Middle frontal gyrus (tissue), 1 donor: Measurements from ENCODE around the gene DNPH1.

Source experiments
- DNase-seq: peaks from one replicate; pipeline ENCODE4 v3.0.0-alpha.2; 2015; ENCODE audit warnings: low spot score; ENCODE audit errors: extremely low spot score

The DNPH1 gene, protein sequence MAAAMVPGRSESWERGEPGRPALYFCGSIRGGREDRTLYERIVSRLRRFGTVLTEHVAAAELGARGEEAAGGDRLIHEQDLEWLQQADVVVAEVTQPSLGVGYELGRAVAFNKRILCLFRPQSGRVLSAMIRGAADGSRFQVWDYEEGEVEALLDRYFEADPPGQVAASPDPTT

DNA sequence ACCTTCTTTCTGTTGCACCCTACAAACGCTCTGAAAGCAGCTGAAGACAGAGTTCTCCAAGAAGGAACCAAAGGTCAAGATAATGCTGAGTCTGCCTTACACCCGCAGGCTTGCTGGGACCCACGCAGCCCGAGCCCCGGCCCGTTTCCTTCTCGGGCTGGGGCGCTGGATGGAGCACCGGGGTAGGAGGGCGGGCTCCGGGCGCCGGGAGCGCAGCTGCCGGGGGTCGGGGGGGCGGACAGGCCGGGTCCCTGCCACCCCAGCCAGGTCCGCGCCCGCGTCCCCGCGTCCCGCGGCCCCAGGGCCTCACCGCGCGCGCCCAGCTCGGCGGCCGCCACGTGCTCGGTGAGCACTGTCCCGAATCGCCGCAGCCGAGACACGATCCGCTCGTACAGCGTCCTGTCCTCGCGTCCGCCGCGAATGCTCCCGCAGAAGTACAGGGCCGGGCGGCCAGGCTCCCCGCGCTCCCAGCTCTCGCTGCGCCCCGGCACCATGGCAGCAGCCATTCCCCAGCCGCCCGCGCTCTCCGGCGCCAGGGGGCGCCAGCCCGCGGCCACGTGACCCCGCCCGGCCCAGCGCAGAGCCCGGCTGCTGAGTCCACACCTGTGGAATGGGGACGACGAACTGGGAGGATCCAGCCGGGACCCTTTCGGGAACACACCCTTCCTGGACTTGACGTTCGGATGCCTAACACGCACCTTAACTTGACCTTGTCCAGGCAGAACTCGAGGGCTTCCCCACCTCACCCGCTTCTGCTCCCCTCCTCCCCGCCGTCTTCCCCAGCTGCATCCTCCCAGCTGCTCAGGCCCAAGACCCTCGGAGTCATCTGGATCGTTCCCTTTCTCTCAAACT lies at the start of gene DNPH1:
Gene DNPH1 (minus strand): TSS at position 531 of the 852 bp plus-strand sequence. CDS start 25 bp downstream, at position 506.
- DNase-seq, result peak; percentile 56

DNA sequence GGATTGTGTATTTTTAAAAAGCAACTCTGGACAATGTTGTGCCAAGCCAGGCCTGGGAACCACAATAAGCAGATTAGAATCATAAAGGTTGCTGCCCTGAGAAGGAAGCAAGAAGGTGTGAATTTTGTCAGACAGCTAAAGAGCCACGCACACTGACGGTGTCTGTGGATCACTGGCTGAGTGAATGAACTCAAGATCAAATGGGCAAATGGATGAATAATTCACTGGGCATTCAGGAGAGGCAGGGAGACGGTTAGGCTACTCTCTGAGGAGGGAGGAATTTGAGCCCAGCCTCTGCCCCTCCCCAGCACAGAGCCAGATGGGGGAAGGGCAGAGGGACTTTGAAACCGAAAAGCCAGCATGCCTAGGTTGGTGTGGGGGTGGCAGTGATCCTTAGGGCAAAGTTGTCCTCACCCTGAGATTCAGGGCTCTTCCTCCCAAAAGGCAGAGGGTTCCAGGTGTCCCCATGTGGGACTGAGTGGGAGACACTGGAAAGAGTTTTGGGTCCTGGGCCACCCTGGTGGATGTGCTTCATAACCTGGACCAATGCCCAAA lies 49.3 kb upstream of the DNPH1 start:
- no peak for DNase-seq

DNA sequence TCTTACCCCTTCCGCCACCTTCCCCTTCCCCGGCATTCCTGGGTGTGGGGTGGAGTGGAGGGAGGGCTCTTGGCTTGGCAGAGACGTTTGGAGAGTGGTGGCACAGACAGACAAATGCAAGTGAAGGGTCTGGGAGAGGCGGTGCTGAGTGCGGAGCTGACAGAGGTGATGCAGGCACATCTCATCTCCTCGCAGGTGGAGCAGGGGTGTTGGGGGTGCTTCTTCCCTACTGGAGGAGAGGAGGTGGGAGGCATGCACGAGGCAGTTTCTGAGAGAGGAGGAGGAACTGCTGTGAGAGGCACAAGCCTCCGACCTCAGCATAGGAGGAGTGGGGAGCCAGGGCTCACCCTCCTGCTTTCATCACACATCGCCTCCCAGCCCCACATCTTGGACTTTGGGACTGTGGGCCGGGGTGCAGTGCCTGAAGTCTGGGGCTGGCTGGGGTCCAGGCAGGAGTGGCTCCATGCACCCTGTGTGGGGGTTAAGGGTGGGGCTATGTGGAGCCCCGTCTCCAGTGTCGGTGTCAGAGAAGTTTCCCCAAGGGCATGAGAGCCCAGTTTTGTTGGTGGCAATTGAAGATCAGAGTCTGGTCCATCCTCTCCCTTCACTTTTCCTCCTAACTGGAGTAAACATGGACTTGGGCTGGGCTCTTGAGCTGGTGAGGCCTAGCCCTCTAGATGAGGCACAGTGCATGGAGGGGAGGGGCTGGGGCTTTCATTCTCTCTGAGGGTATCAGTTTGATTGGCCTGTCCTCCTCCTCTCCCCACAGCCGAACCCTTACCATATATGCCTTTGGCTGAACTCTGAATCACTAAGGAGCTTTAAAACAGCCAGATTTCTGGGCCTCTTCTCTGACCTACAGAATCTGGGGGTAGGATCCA lies 48.6 kb upstream of the DNPH1 start:
- no peak for DNase-seq

GRCh38 chr6:43277306-43277642 lies 48.0 kb upstream of the DNPH1 start:
- DNase-seq, result no peak

GRCh38 chr6:43276577-43277305 lies 47.5 kb upstream of the DNPH1 start:
- DNase-seq, result no peak

- no peak for DNase-seq
Observed at GRCh38 chr6:43275801-43276576, 46.7 kb upstream of the DNPH1 start.

- DNase-seq, result no peak
Observed at GRCh38 chr6:43274916-43275597, 45.8 kb upstream of the DNPH1 start.

DNA sequence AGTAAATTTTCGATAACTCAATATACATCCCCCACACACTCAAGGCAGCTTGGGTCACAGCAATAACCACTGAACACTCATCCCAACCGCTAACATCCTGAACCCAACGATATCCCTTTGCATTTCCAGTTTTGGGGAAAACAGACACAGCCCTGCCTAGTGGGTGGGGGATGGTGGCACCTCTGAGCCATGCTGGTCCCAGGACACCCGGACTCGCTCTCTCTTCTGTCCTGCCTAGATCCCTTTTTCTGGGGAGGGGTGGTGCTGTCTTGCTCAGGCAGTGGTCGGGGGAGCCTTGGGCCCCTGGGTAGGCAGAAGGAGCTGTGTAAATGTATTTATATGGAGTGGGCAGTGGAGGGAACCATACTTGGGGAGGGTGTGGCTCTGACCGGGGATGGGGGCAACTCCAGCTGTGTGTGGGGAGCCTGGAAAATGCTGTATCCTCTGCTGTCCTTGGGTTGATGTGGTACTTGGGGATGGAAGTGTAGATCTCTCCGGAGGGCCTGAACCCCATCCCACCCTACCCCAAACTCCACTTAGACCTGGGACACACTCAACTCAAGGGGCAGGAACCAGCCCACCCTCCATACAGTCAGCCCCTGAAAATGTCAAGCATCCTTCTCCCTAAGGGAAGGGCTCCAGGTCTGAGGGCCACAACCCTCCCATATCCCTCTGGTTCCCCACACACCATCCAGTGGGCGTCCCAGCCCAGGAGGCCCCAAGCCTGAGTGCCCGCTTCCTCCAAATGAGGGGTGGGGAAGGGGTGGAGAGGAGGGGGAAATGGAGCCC lies 45.0 kb upstream of the DNPH1 start:
- no peak for DNase-seq

DNA sequence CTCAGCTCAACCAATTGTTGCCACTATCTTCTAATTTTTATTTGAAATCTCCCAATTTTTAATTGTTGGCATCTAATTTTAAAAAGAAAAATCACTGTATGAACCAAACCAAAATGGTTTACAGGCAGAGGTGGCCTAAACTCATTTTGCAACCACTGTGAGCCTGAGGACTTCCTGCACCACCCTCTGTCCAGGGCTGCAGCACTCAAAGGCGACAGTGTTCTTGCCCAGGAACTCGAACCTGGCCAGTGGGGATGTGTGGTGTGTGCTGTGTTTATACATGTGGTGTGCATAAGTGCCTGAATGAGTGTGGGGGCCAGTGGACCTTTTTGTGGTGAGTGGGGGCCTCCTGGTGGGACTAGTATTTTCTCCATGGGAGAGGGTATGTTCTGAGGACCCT lies 44.4 kb upstream of the DNPH1 start:
- DNase-seq, result no peak

GRCh38 chr6:43271944-43272343 lies 42.7 kb upstream of the DNPH1 start:
- no peak for DNase-seq

DNA sequence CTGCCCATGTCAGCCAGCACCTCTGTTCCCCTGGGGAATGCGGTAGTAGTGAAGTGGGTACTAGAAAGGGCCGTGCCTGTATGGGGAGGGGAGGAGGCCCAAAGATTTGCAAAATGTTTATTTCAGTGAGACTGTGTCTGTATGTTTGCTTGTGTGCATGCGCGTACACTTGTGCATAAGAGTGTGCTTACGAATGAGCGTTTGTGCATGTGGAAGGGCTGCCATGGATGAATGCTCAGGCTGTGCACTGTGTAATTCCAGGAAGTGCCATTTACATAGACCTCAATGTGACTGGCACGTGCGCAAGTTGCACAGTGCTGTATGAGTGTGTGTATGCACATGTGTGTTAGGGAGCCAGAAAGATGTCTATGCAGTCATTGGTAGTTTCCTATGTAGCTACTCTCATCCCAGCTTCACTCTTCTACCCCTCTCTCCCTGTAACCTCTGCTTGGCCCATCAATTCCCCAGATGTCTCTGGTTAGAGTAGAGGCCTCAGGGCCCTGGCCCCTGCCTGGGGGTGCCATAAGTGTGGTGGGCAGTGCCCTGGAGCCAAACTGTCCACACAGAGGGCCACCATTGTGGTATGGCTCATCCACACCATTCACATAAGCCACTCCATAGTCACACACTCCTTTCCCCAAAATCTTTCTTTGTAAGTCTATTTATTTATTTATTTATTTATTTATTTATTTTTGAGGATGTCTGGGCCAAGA lies 42.0 kb upstream of the DNPH1 start:
- DNase-seq, result no peak

GRCh38 chr6:43269273-43270007 lies 40.2 kb upstream of the DNPH1 start:
- DNase-seq, result no peak

- DNase-seq, result no peak
Observed at GRCh38 chr6:43268782-43269272, 39.5 kb upstream of the DNPH1 start.

GRCh38 chr6:43268355-43268700 lies 39.0 kb upstream of the DNPH1 start:
- peak; percentile 62 for DNase-seq

DNA sequence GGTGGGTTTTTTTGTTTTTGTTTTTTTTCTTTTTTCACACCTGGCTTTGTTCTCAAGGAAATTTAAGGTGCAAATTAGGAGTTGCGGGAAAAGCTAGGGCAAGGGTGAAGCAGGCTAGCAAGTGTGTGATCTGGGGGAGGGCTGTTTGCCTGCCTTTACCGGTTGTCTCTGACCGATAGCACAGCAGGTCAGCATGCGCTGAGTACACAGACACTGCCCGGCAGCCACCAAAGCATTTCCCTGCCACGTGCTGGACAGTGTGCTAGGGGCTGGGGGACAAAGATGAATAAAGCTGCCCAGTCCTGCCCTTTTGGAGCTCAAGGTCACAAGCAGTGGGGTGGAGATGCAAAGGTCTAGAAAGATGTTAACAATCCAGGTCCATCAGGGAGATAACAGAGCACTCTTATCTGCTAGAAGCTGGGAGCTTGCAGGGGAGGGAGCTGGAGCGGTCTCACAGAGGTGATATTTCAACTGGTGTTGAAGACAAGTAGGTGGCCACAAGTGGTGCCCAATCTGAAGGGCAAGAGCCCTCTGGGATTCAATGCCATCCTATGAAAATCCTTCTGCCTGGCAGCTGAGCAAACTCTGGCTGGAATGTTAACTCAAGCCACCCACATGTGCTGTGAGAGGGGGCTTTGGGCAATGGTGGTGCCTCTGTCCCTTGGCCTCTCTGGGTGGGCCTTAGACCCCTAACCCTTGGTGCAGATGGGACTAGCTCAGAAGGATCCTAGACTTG lies 38.5 kb upstream of the DNPH1 start:
- no peak for DNase-seq

DNA sequence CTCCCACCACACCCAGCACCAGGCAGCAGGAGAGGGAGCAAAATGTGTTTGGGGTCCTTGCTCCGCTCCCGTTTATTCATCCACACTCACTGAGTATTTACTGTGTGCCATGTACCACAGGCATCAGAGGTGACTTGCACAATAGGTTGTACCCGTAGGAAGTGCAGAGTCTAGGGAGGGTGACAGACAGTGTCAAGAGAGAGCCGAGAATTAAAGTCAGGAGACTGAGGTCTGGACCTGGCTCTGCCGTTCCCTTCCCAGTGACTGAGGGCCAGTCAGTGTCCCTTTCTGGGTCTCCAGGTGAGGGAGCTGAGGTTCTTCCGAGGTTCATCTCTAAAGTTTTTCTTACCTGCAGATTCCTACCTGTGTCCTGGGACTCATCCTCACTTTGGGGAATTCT lies 36.3 kb upstream of the DNPH1 start:
- no peak for DNase-seq

DNA sequence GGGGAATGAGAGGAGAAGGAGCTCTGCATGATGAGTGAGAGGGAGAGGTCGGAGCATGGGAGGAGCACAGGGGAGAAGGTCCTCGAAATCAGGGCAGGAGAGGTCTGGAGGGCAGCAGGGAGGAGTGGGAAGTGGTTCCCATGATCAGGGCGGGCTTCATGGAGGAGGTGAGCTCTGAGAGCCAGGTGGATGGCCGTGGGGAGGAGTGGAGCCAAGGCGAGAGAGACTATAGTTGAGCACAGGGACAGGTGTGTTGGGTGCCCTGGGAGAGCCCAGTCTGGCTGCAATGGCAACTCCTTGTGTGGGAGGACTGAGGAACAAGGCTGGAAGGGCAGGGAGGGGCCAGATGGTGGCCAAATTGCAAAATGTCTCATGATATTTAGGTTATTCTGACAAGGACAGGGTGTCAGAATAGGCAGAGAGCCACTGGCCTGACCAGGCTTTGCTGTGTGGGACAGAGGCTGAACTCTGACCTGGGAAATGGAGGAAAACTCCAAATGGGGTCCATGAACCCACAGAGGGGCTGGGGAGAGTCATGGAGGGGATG lies 35.4 kb upstream of the DNPH1 start:
- DNase-seq, result no peak
